Activated naive CD4-positive, alpha-beta T cell treated with anti-CD3 and anti-CD28 coated beads for 36 hours (primary cell): Measurements from ENCODE around the gene DAGLA. TPM values are rescaled to one million over a fixed set of nuclear protein-coding genes. Genes with fewer than 3 reads are reported as not detected.

Experiments
- CTCF ChIA-PET: fragments of 350-600 bp; sonication (Branson Sonifier 250); formaldehyde crosslinking; loops from one replicate; lab custom pipeline; 2021; ENCODE audit warnings: antibody characterized with exemption; lab: Charles Lee
- DNase-seq: peaks from one replicate; pipeline ENCODE4 v3.0.0-alpha.2; 2020
- H3K27ac Mint-ChIP-seq: one replicate; pipeline ENCODE4 v1.8.0; 2021; ENCODE audit warnings: mild to moderate bottlenecking, mixed read lengths
- H3K27me3 Mint-ChIP-seq: one replicate; pipeline ENCODE4 v1.8.0; 2021; ENCODE audit warnings: low read depth, mixed read lengths
- H3K36me3 Mint-ChIP-seq: one replicate; pipeline ENCODE4 v1.8.0; 2021; ENCODE audit warnings: low read depth, mixed read lengths
- H3K4me1 Mint-ChIP-seq: one replicate; pipeline ENCODE4 v1.8.0; 2021; ENCODE audit warnings: low read depth, mixed read lengths
- H3K4me3 Mint-ChIP-seq: one replicate; pipeline ENCODE4 v1.8.0; 2021; ENCODE audit warnings: mild to moderate bottlenecking, moderate library complexity, mixed read lengths
- H3K9me3 Mint-ChIP-seq: one replicate; pipeline ENCODE4 v1.8.0; 2021; ENCODE audit warnings: mixed read lengths
- intact Hi-C: fragments of 100-400 bp; cut with micrococcal nuclease; formaldehyde crosslinking; loops from one replicate; pipeline ENCODE4 v1.15.1; 2023
- total RNA-seq, 2 experiments: library from RNA; stranded (reverse); gene quantifications; one replicate each; pipeline ENCODE4 v1.2.3, GENCODE V29; 2021

Gene DAGLA
- total RNA-seq, 2 experiments from 2014 or later: 0.02 to 0.07 TPM

GRCh38 chr11:61787928-61788491 lies 107.8 kb downstream of the DAGLA start:
- Mint-ChIP-seq H3K36me3 (peaks cover 25% of the 10 kb centered on the region), H3K9me3 (no peaks in the 10 kb centered on the region), H3K27ac (no peak overlapping the region), H3K4me3 (no peak overlapping the region), H3K27me3 (no peaks in the 10 kb centered on the region), H3K4me1 (peaks cover 12% of the 10 kb centered on the region)
- DNase-seq: peak; percentile 19
- CTCF ChIA-PET: interaction anchor here (0.6 to 2.7 kb wide), 8 partner anchors 10 to 320 kb away, joined by 3 to 11 read pairs (median 3); no protein-coding TSS in a partner anchor
- intact Hi-C loops: no loop called here

- H3K36me3 Mint-ChIP-seq: peaks cover 47% of the 10 kb centered on the region
- H3K27me3 Mint-ChIP-seq: no peaks in the 10 kb centered on the region
- CTCF ChIA-PET: interaction anchor here (1.5 to 2.5 kb wide), 2 partner anchors 16 to 106 kb away, joined by 4 to 8 read pairs; no protein-coding TSS in a partner anchor
- H3K4me3 Mint-ChIP-seq: peak overlapping the region; percentile 97
- peak overlapping the region; percentile 100 for H3K27ac Mint-ChIP-seq
- peak; percentile 73 for DNase-seq
- H3K4me1 Mint-ChIP-seq: peaks cover 37% of the 10 kb centered on the region
- intact Hi-C loops: loop anchor here (1.0 to 5.0 kb wide), 8 partner anchors 24 to 365 kb away; partner anchors contain the start of genes CPSF7, FADS3, FTH1 and INCENP
- H3K9me3 Mint-ChIP-seq: no peaks in the 10 kb centered on the region
Observed at GRCh38 chr11:61791737-61792309, 111.6 kb downstream of the DAGLA start.

- Mint-ChIP-seq H3K9me3 (no peaks in the 10 kb centered on the region), H3K36me3 (peaks cover 52% of the 10 kb centered on the region), H3K27ac (peak within 1 kb of the TSS; percentile 100), H3K27me3 (no peaks in the 10 kb centered on the region), H3K4me1 (peaks cover 42% of the 10 kb centered on the region), H3K4me3 (peak within 1 kb of the TSS; percentile 97)
- intact Hi-C loops: loop anchor here (1.0 to 5.0 kb wide), 8 partner anchors 24 to 365 kb away; partner anchors contain the start of genes CPSF7, FADS3, FTH1 and INCENP
- DNase-seq: peak; percentile 91
- CTCF ChIA-PET: interaction anchor here (0.8 to 2.5 kb wide), 4 partner anchors 12 to 289 kb away, joined by 3 to 8 read pairs (median 4); no protein-coding TSS in a partner anchor
Observed at GRCh38 chr11:61792310-61793082, 112.3 kb downstream of the DAGLA start, which contains the start of the genes FEN1 and TMEM258. TSS of gene FEN1 (plus strand) at chr11:61792911. CDS start at chr11:61795362, 2,451 bp downstream. TSS of gene TMEM258 (minus strand) at chr11:61792599. CDS start at chr11:61792558, 41 bp downstream.

- CTCF ChIA-PET: interaction anchor here (0.8 to 2.5 kb wide), 6 partner anchors 13 to 289 kb away, joined by 3 to 8 read pairs (median 3); no protein-coding TSS in a partner anchor
- DNase-seq: no peak
- H3K4me1 Mint-ChIP-seq: peaks cover 42% of the 10 kb centered on the region
- no peaks in the 10 kb centered on the region for H3K9me3 Mint-ChIP-seq
- intact Hi-C loops: loop anchor here (2.0 to 5.0 kb wide), 6 partner anchors 42 to 366 kb away; partner anchors contain the start of genes CPSF7, FTH1 and INCENP
- peaks cover 55% of the 10 kb centered on the region for H3K36me3 Mint-ChIP-seq
- no peaks in the 10 kb centered on the region for H3K27me3 Mint-ChIP-seq
- H3K4me3 Mint-ChIP-seq: peak overlapping the region; percentile 97
- peak overlapping the region; percentile 100 for H3K27ac Mint-ChIP-seq
Observed at GRCh38 chr11:61793083-61793828, 113.1 kb downstream of the DAGLA start.

- peaks cover 53% of the 10 kb centered on the region for H3K36me3 Mint-ChIP-seq
- H3K27ac Mint-ChIP-seq: peak overlapping the region; percentile 100
- H3K27me3 Mint-ChIP-seq: no peaks in the 10 kb centered on the region
- intact Hi-C loops: loop anchor here (2.0 to 5.0 kb wide), 6 partner anchors 41 to 367 kb away; partner anchors contain the start of genes CPSF7, FTH1 and INCENP
- peak overlapping the region; percentile 97 for H3K4me3 Mint-ChIP-seq
- no peak for DNase-seq
- peaks cover 44% of the 10 kb centered on the region for H3K4me1 Mint-ChIP-seq
- CTCF ChIA-PET: interaction anchor here (0.9 to 2.5 kb wide), 5 partner anchors 13 to 288 kb away, joined by 3 to 8 read pairs (median 3); no protein-coding TSS in a partner anchor
- H3K9me3 Mint-ChIP-seq: no peaks in the 10 kb centered on the region
Observed at GRCh38 chr11:61793829-61794204, 113.6 kb downstream of the DAGLA start.

- Mint-ChIP-seq H3K36me3 (peaks cover 53% of the 10 kb centered on the region), H3K27ac (no peak overlapping the region), H3K4me1 (peaks cover 44% of the 10 kb centered on the region), H3K4me3 (no peak overlapping the region), H3K27me3 (no peaks in the 10 kb centered on the region), H3K9me3 (no peaks in the 10 kb centered on the region)
- no peak for DNase-seq
- CTCF ChIA-PET: no interaction called here
- intact Hi-C loops: loop anchor here (5.0 kb wide), 3 partner anchors 288 to 367 kb away; partner anchors contain the start of genes CPSF7 and INCENP
Observed at GRCh38 chr11:61794579-61794978, 114.4 kb downstream of the DAGLA start.

GRCh38 chr11:61795459-61795858 lies 115.3 kb downstream of the DAGLA start:
- intact Hi-C loops: loop anchor here (5.0 kb wide), 1 partner anchor 312 kb away; no protein-coding TSS in a partner anchor
- H3K4me1 Mint-ChIP-seq: peaks cover 38% of the 10 kb centered on the region
- peaks cover 51% of the 10 kb centered on the region for H3K36me3 Mint-ChIP-seq
- no peaks in the 10 kb centered on the region for H3K27me3 Mint-ChIP-seq
- H3K27ac Mint-ChIP-seq: no peak overlapping the region
- no peaks in the 10 kb centered on the region for H3K9me3 Mint-ChIP-seq
- peak overlapping the region; percentile 41 for H3K4me3 Mint-ChIP-seq
- no peak for DNase-seq
- CTCF ChIA-PET: interaction anchor here (0.8 to 4.2 kb wide), 3 partner anchors 11 to 48 kb away, joined by 3 to 38 read pairs (median 21); no protein-coding TSS in a partner anchor

GRCh38 chr11:61795876-61796526 lies 115.8 kb downstream of the DAGLA start:
- peaks cover 51% of the 10 kb centered on the region for H3K36me3 Mint-ChIP-seq
- no peaks in the 10 kb centered on the region for H3K9me3 Mint-ChIP-seq
- no peaks in the 10 kb centered on the region for H3K27me3 Mint-ChIP-seq
- no peak overlapping the region for H3K27ac Mint-ChIP-seq
- no peak for DNase-seq
- intact Hi-C loops: loop anchor here (2.0 to 5.0 kb wide), 2 partner anchors 151 to 311 kb away; no protein-coding TSS in a partner anchor
- H3K4me3 Mint-ChIP-seq: no peak overlapping the region
- CTCF ChIA-PET: interaction anchor here (1.0 to 4.2 kb wide), 8 partner anchors 11 to 286 kb away, joined by 3 to 38 read pairs (median 14); no protein-coding TSS in a partner anchor
- H3K4me1 Mint-ChIP-seq: peaks cover 37% of the 10 kb centered on the region
